OCI-LY1 (cell line): ENCODE data around the gene CLPTM1L.

ENCODE experiments used
- H2AFZ ChIP-seq: fragments of 200-600 bp; sonication (generic), shearing (Covaris generic); 2 replicates; pipeline ENCODE4 v1.6.0; 2014; ENCODE audit warnings: antibody characterized with exemption, mild to moderate bottlenecking, low read length
- H3F3A ChIP-seq: fragments of 200-600 bp; sonication (generic), shearing (Covaris generic); 2 replicates; pipeline ENCODE4 v1.6.0; 2014; ENCODE audit warnings: mild to moderate bottlenecking, antibody characterized with exemption, low read length, moderate library complexity; ENCODE audit not compliant: insufficient read depth
- H3K27ac ChIP-seq: fragments of 200-600 bp; sonication (generic); 2 replicates; pipeline ENCODE4 v1.5.1; 2014; ENCODE audit warnings: low read length, mixed run types, mild to moderate bottlenecking, low read depth; ENCODE audit not compliant: poor library complexity, severe bottlenecking
- H3K27me3 ChIP-seq: fragments of 200-600 bp; sonication (generic); 2 replicates; pipeline ENCODE4 v1.6.0; 2014; ENCODE audit warnings: antibody characterized with exemption, mild to moderate bottlenecking, low read length, moderate library complexity; ENCODE audit not compliant: insufficient read depth
- H3K36me3 ChIP-seq: fragments of 200-600 bp; sonication (generic); 2 replicates; pipeline ENCODE4 v1.6.1; 2014; ENCODE audit warnings: mild to moderate bottlenecking, antibody characterized with exemption, low read length, moderate library complexity, mixed read lengths; ENCODE audit not compliant: insufficient read depth
- H3K4me1 ChIP-seq: fragments of 200-600 bp; sonication (generic); 2 replicates; pipeline ENCODE4 v1.5.1; 2014; ENCODE audit warnings: mild to moderate bottlenecking, low read length, moderate library complexity; ENCODE audit not compliant: insufficient read depth, severe bottlenecking
- H3K4me2 ChIP-seq: fragments of 200-600 bp; sonication (generic), shearing (Covaris generic); 2 replicates; pipeline ENCODE4 v1.6.1; 2014; ENCODE audit warnings: low read length
- H3K4me3 ChIP-seq: fragments of 200-600 bp; sonication (generic); 2 replicates; pipeline ENCODE4 v1.5.1; 2014; ENCODE audit warnings: low read length, low read depth, mild to moderate bottlenecking, mixed read lengths; ENCODE audit not compliant: poor library complexity, severe bottlenecking
- H3K79me2 ChIP-seq: fragments of 200-600 bp; shearing (Covaris generic); 2 replicates; pipeline ENCODE4 v1.6.1; 2016; ENCODE audit warnings: mixed run types, low read length, mixed read lengths; ENCODE audit not compliant: insufficient read depth
- H3K9ac ChIP-seq: fragments of 200-600 bp; sonication (generic), shearing (Covaris generic); 2 replicates; pipeline ENCODE4 v1.6.1; 2014; ENCODE audit warnings: mild to moderate bottlenecking, low read length, mixed read lengths
- H3K9me2 ChIP-seq: fragments of 200-600 bp; sonication (generic), shearing (Covaris generic); 2 replicates; pipeline ENCODE4 v1.6.1; 2014; ENCODE audit warnings: low read depth, mild to moderate bottlenecking, low read length, mixed read lengths
- H3K9me3 ChIP-seq: fragments of 200-600 bp; shearing (Covaris generic); 2 replicates; pipeline ENCODE4 v1.6.1; 2014; ENCODE audit warnings: low read length, mixed read lengths
- H4K20me1 ChIP-seq: fragments of 200-600 bp; sonication (generic), shearing (Covaris generic); 2 replicates; pipeline ENCODE4 v1.6.0; 2016; ENCODE audit warnings: mild to moderate bottlenecking, low read length; ENCODE audit not compliant: insufficient read depth
- CTCF ChIP-seq: fragments of 200-600 bp; sonication (generic), shearing (Covaris generic); IDR thresholded peaks from 2 replicates; pipeline ENCODE4 v1.5.1; 2017; ENCODE audit warnings: mild to moderate bottlenecking, antibody characterized with exemption, low read length, moderate library complexity, mixed read lengths
- EZH2 ChIP-seq: fragments of 200-600 bp; sonication (generic), shearing (Covaris generic); IDR thresholded peaks from 2 replicates; pipeline ENCODE4 v1.8.0; 2017; ENCODE audit warnings: borderline replicate concordance, mixed run types, mild to moderate bottlenecking, antibody characterized with exemption, low read length, moderate library complexity, mixed read lengths

Gene CLPTM1L

GRCh38 chr5:1278216-1278615 lies 66.7 kb downstream of the CLPTM1L start:
- Histone ChIP-seq H3F3A (no peaks in the 10 kb centered on the region), H4K20me1 (no peaks in the 10 kb centered on the region), H3K4me1 (no peaks in the 10 kb centered on the region), H3K9ac (no peak overlapping the region), H2AFZ (no peak overlapping the region), H3K4me3 (no peak overlapping the region), H3K79me2 (no peaks in the 10 kb centered on the region), H3K27me3 (no peaks in the 10 kb centered on the region), H3K9me3 (no peaks in the 10 kb centered on the region), H3K36me3 (peaks cover 70% of the 10 kb centered on the region), H3K9me2 (no peaks in the 10 kb centered on the region), H3K4me2 (no peak overlapping the region), H3K27ac (no peak overlapping the region)
- TF ChIP-seq EZH2 (no peak), CTCF (no peak)

GRCh38 chr5:1277781-1278180 lies 67.1 kb downstream of the CLPTM1L start:
- H3K9me2 ChIP-seq = no peaks in the 10 kb centered on the region
- H3K9ac ChIP-seq = no peak overlapping the region
- peaks cover 70% of the 10 kb centered on the region for H3K36me3 ChIP-seq
- H3K79me2 ChIP-seq = no peaks in the 10 kb centered on the region
- no peaks in the 10 kb centered on the region for H3F3A ChIP-seq
- H3K4me3 ChIP-seq = no peak overlapping the region
- no peak overlapping the region for H3K4me2 ChIP-seq
- no peaks in the 10 kb centered on the region for H4K20me1 ChIP-seq
- no peak overlapping the region for H3K27ac ChIP-seq
- H3K27me3 ChIP-seq = no peaks in the 10 kb centered on the region
- H3K9me3 ChIP-seq = no peaks in the 10 kb centered on the region
- TF ChIP-seq EZH2 = no peak
- TF ChIP-seq CTCF = no peak
- H3K4me1 ChIP-seq = no peaks in the 10 kb centered on the region
- no peak overlapping the region for H2AFZ ChIP-seq

- Histone ChIP-seq H2AFZ (no peak overlapping the region), H3K4me2 (no peak overlapping the region), H4K20me1 (no peaks in the 10 kb centered on the region), H3K9me2 (no peaks in the 10 kb centered on the region), H3F3A (no peaks in the 10 kb centered on the region), H3K9me3 (no peaks in the 10 kb centered on the region), H3K36me3 (peaks cover 71% of the 10 kb centered on the region), H3K4me1 (no peaks in the 10 kb centered on the region), H3K27ac (no peak overlapping the region), H3K4me3 (no peak overlapping the region), H3K27me3 (no peaks in the 10 kb centered on the region), H3K9ac (no peak overlapping the region), H3K79me2 (no peaks in the 10 kb centered on the region)
- TF ChIP-seq EZH2 (no peak), CTCF (no peak)
These were observed 67.6 kb downstream of the CLPTM1L start for GRCh38 chr5:1277331-1277730.
